Brain microvascular endothelial cell (primary cell): Measurements from ENCODE around the gene TOR1AIP2.
A peak's percentile ranks its signal among the peaks of the same experiment; 100 is the strongest.

Experiments
- DNase-seq: peaks from one replicate; pipeline ENCODE4 v3.0.0-alpha.2; 2020
- H3K27ac ChIP-seq: fragments of 250-450 bp; sonication (Bioruptor Pico); 2 replicates; pipeline ENCODE4 v1.5.1; 2020; ENCODE audit warnings: mild to moderate bottlenecking, moderate library complexity
- H3K27me3 ChIP-seq: fragments of 250-450 bp; sonication (Bioruptor Pico); replicated peaks from 2 replicates; pipeline ENCODE4 v1.5.1; 2020; ENCODE audit warnings: mild to moderate bottlenecking
- H3K36me3 ChIP-seq: fragments of 250-450 bp; sonication (Bioruptor Pico); replicated peaks from 2 replicates; pipeline ENCODE4 v1.5.1; 2020; ENCODE audit warnings: mild to moderate bottlenecking
- H3K4me3 ChIP-seq: 2 replicates; pipeline ENCODE4 v1.5.1; 2011; ENCODE audit warnings: low read depth, mild to moderate bottlenecking, control low read depth, low read length, moderate library complexity
- in situ Hi-C: cut with HindIII; loops from 2 replicates; pipeline ENCODE4 v1.10.0; 2017; ENCODE audit warnings: low sequenced_read_pairs, low pct_ligation_motif_present
- TF ChIP-seq, protein P1 (sequence below): IDR thresholded peaks from 2 replicates; pipeline ENCODE4 v1.5.1; 2011; ENCODE audit warnings: low read depth, mild to moderate bottlenecking, moderate library complexity, low read length, control low read depth, inconsistent platforms; ENCODE audit errors: missing control alignments

TOR1AIP2 gene

DNA sequence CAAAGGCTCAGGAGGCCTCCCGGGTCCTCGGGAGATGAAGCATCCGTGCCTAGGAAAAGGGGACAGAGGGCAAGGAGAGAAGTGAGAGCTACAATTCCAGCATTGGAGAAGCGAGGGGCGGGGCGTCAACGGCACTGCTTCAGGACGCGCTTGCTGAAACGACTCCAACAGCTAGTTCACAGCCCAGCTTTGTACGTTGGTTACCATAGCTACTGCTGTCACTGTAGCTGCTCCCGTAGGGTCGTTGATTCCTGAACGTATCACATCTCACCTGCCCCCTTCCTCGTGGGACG, 63.1 kb downstream of the TOR1AIP2 start:
- Histone ChIP-seq H3K27me3 (peaks cover 37% of the 10 kb centered on the region), H3K4me3 (peak overlapping the region; percentile 45), H3K36me3 (no peaks in the 10 kb centered on the region), H3K27ac (no peak overlapping the region)
- in situ Hi-C loops = loop anchor here (10.0 kb wide), 1 partner anchor 100 kb away; no protein-coding TSS in a partner anchor
- no peak for DNase-seq
- TF ChIP-seq, protein P1, sequence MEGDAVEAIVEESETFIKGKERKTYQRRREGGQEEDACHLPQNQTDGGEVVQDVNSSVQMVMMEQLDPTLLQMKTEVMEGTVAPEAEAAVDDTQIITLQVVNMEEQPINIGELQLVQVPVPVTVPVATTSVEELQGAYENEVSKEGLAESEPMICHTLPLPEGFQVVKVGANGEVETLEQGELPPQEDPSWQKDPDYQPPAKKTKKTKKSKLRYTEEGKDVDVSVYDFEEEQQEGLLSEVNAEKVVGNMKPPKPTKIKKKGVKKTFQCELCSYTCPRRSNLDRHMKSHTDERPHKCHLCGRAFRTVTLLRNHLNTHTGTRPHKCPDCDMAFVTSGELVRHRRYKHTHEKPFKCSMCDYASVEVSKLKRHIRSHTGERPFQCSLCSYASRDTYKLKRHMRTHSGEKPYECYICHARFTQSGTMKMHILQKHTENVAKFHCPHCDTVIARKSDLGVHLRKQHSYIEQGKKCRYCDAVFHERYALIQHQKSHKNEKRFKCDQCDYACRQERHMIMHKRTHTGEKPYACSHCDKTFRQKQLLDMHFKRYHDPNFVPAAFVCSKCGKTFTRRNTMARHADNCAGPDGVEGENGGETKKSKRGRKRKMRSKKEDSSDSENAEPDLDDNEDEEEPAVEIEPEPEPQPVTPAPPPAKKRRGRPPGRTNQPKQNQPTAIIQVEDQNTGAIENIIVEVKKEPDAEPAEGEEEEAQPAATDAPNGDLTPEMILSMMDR = no peak

DNA sequence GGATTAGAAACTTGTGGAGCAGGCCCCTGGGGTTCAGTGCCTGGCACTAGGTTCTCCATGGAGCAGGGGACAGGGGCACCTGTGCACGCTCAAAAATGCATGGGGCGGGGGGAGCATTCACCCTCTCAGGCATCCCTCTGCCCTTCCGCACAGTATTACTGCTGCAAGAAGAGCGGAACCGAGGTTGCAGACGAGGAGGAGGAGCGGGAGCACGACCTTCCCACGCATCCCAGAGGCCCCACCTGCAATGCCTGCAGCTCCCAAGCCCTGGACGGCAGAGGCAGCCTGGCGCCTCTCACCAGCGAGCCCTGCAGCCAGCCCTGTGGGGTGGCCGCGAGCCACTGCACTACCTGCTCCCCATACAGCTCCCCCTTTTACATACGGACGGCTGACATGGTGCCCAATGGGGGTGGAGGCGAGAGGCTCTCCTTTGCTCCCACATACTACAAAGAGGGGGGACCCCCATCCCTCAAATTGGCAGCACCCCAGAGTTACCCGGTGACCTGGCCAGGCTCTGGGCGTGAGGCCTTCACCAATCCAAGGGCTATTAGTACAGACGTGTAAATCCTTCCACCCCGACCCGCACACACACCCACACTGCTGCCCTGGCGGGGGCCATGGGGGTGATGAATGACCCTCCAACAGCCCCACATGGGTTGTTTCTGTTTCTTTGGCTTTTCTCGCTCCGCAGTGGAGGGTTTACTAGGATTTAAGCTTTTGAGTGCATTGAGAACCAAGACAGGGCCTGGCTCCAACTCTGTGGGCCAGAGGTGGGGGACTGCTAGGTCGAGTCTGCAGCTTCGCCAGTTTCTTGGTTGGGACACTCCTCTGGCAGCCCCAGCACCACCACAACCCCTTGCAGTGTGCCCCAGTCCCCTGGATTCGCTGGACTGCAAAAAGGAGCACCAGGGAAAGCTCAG, 63.7 kb downstream of the TOR1AIP2 start:
- TF ChIP-seq, protein P1 = no peak
- no peak overlapping the region for H3K4me3 ChIP-seq
- in situ Hi-C loops = loop anchor here (10.0 kb wide), 1 partner anchor 99 kb away; no protein-coding TSS in a partner anchor
- peaks cover 37% of the 10 kb centered on the region for H3K27me3 ChIP-seq
- H3K36me3 ChIP-seq = no peaks in the 10 kb centered on the region
- H3K27ac ChIP-seq = no peak overlapping the region
- no peak for DNase-seq

DNA sequence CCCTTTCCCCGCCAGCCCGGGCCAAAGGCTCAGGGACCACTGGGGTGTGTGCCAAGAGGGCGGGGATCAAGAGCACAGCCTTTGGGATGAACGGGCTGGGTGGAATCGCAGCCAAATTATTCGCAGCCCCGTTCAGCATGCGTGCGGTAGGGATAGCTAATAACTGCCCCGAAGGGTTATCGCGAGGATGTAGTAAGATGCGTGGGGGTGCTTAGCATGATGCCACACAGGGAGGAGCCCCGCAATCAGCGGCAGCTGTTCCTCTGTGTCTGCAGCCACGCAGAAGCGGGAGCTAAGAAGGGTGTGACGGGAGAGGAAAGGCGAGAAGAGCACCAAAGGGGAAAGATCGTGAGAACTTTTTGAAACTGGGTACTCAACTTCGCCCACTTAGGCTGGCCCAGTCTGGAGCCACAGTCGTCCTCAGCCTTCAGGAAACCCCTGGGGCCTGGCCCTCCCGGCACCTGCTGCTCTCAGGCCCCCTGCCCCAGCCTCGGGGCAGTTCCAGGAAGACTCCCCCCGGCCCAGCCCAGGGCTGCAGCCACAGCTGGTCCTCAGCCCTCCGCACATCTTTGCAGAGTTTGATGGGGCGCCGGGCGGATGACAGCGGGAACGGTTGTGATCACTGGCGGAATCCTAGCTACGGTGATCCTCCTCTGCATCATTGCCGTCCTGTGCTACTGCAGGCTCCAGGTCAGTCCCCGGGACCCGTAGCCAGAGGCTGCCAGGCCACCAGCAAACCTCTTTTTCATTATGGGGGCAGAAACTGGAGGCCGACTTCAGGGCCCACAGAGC, 64.9 kb downstream of the TOR1AIP2 start:
- Histone ChIP-seq H3K27ac (no peak overlapping the region), H3K27me3 (peaks cover 37% of the 10 kb centered on the region), H3K4me3 (no peak overlapping the region), H3K36me3 (no peaks in the 10 kb centered on the region)
- DNase-seq = no peak
- TF ChIP-seq, protein P1 = no peak
- in situ Hi-C loops = loop anchor here (10.0 kb wide), 1 partner anchor 98 kb away; no protein-coding TSS in a partner anchor

DNA sequence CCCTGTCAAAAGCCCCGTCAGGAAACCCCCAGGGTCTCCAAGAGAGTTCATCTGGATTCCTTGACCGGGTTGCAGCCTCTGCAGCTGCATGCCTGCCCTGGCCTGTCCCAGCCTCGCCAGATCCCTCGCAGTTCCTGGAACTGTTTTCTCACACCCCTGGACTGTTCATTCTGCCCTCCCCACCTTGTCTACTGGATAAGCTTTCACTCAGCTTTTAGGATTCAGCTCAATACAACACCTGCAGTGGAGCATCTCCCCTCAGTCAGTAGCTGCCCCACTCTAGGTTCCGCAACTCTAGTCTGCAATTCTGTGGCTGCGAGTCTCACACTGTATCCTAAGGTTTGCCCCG, 67.3 kb downstream of the TOR1AIP2 start:
- no peak for DNase-seq
- no peak overlapping the region for H3K4me3 ChIP-seq
- H3K36me3 ChIP-seq = no peaks in the 10 kb centered on the region
- H3K27ac ChIP-seq = no peak overlapping the region
- in situ Hi-C loops = loop anchor here (10.0 kb wide), 1 partner anchor 96 kb away; no protein-coding TSS in a partner anchor
- TF ChIP-seq, protein P1 = no peak
- H3K27me3 ChIP-seq = peaks cover 49% of the 10 kb centered on the region

DNA sequence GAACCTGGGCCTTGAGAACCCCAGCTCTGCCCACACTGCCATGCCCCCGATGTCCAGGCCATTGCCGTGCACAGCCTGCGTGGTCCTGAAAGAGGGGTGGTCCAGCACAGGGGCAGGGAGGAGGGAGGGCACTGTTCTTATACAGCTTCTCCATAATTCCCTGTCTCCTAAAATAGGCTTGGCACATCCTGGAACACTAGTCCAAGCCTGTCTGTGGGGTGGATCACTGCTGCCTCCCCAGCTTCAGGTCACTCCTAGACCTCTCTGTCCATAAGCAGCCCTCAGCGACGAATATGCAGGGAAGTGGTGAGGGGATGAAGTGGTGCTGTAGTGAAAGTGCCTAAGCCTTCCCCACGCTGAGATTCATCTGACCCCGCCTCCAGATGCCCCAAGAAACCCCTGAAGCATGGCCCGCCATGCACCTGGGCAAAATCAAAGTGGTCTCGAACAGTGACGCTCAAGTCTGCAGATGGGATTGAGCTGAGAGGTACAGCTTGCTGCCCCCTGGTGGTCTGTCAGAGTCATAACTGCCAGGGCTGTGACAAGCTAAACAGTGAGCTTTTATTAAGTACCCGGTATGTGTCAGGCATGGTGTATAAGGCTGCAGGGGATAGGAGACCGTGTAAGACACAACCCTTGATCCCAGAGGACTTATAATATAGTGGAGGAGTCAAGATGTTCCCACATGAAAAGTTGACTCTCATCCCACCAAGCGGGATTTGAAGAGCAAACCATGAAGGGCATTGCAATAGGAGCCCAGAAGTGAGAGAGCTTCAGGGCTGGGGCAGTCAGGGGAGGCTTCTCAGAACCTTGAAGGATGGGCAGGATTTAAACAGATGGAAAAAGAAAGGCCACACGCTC, 67.9 kb downstream of the TOR1AIP2 start:
- Histone ChIP-seq H3K4me3 (no peak overlapping the region), H3K27ac (no peak overlapping the region), H3K27me3 (peaks cover 53% of the 10 kb centered on the region), H3K36me3 (no peaks in the 10 kb centered on the region)
- TF ChIP-seq, protein P1 = peak; percentile 96
- in situ Hi-C loops = loop anchor here (10.0 kb wide), 1 partner anchor 95 kb away; no protein-coding TSS in a partner anchor
- DNase-seq = peak; percentile 76
